Thoracic aorta (tissue), 2 donors: ENCODE measurements around the gene PTP4A2. TPM values are rescaled to one million over a fixed set of nuclear protein-coding genes. Genes with fewer than 3 reads are reported as not detected.

ENCODE experiments used
- ATAC-seq: fragments of 150-250 bp; one replicate; pipeline ENCODE4 v1.8.0; 2017; ENCODE audit warnings: low read depth; ENCODE audit not compliant: insufficient number of reproducible peaks, low FRiP score
- DNase-seq: peaks from one replicate; pipeline ENCODE4 v3.0.0-alpha.2; 2020; ENCODE audit warnings: low spot score
- H3K27ac ChIP-seq, 2 donors: fragments of 200-600 bp; sonication (generic); 1 replicate in 1 of 2; 2 replicates in 1 of 2; pipeline ENCODE4 v1.5.1; 2016; ENCODE audit warnings: mild to moderate bottlenecking in 2 of 2, moderate library complexity in 2 of 2
- H3K27me3 ChIP-seq: fragments of 200-600 bp; sonication (generic); replicated peaks from 2 replicates; pipeline ENCODE4 v1.6.0; 2016; ENCODE audit warnings: mild to moderate bottlenecking; ENCODE audit not compliant: insufficient read depth
- H3K36me3 ChIP-seq: fragments of 200-600 bp; sonication (generic); one replicate; pipeline ENCODE4 v1.5.1; 2016
- H3K4me1 ChIP-seq, 2 donors: fragments of 200-600 bp; sonication (generic); 1 replicate in 1 of 2; 2 replicates in 1 of 2; pipeline versions ENCODE4 v1.5.1 to v1.6.0; 2016; ENCODE audit warnings: low read depth in 2 of 2, mild to moderate bottlenecking in 1 of 2; ENCODE audit not compliant: control insufficient read depth in 1 of 2
- H3K4me3 ChIP-seq: fragments of 200-600 bp; sonication (generic); 2 replicates; pipeline ENCODE4 v1.5.1; 2016; ENCODE audit warnings: mild to moderate bottlenecking
- H3K9me3 ChIP-seq: fragments of 200-600 bp; sonication (generic); 2 replicates; pipeline ENCODE4 v1.5.1; 2016
- CTCF ChIP-seq: fragments of 200-600 bp; sonication (generic); IDR thresholded peaks from one replicate; pipeline ENCODE4 v1.5.1; 2019; ENCODE audit warnings: antibody characterized with exemption
- total RNA-seq, 2 donors: library from RNA; depleted of rRNA; stranded (reverse); fragments of >200 nt; gene quantifications; one replicate each; pipeline versions ENCODE4 v1.1.0 to v1.2.3, GENCODE V29; 2016

PTP4A2 gene
- total RNA-seq, 2 donors from 2014 or later = 104 to 237 TPM

GRCh38 chr1:31913968-31914367 lies 24.2 kb downstream of the PTP4A2 start:
- H3K27me3 ChIP-seq = no peaks in the 10 kb centered on the region
- H3K4me3 ChIP-seq = no peak overlapping the region
- ATAC-seq (no peak), DNase-seq (no peak)
- H3K4me1 ChIP-seq = peaks cover 7 to 10% of the 10 kb centered on the region in 2 donors
- H3K36me3 ChIP-seq = peaks cover 6% of the 10 kb centered on the region
- no peak for TF ChIP-seq CTCF
- H3K9me3 ChIP-seq = no peaks in the 10 kb centered on the region
- no peak overlapping the region for H3K27ac ChIP-seq

DNA sequence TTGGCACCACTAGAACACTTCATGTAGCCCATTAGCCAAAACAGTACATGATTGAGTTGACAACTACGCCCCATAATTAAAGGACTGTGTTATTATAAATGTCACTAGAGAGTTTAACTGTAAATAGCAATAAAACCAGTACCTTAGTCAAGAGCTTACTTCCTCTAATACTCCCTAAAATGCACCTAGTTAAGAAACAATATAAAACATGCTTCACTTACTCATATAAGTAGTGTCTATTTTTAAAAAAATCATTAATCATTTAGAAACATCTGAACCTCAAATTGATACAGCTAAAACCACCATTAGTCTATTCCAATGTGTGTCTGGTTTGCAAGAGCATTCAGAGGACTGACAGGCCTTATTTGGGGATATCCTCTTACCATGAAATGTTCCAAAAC lies 25.3 kb downstream of the PTP4A2 start:
- peaks cover 11% of the 10 kb centered on the region for H3K36me3 ChIP-seq
- DNase-seq (no peak), ATAC-seq (no peak)
- no peak for TF ChIP-seq CTCF
- no peaks in the 10 kb centered on the region for H3K9me3 ChIP-seq
- H3K27me3 ChIP-seq = no peaks in the 10 kb centered on the region
- H3K27ac ChIP-seq = no peak overlapping the region
- H3K4me1 ChIP-seq = peaks cover 7 to 10% of the 10 kb centered on the region in 2 donors
- H3K4me3 ChIP-seq = no peak overlapping the region

DNA sequence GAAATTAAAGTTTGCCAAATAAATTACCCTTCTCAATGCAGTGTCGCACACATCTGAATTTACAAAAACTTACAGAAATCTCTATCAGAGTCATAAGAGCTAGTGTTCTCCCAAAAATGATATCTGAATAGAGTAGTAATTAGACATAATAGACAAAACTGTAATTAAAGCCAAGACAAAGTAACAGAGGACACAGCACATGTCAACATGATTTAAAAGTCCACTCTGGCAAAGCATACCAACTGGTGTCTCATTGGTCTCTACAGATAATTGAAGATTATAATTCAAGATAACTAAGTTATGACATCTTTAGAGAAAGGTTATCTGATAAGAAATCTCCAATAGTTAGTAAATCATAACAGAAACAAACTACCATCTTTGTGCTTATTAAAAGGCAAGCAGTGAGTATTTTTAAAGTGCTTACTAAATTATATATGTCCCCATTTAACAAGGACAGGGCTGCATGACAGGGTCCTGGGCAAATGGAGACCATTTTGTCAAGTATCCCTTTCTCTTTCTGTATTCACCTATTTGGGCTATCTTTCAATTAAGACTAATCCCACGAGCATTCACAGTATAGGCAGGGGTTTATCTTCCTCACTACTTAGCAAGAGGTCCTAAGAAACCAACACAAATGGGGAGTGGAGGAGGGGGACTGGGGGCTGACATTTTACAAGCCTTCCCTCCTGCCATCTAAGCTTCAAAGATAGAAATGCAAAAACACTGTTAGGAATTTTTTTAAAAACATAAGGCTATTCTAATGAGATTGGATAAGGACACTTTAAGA lies 26.0 kb downstream of the PTP4A2 start:
- peaks cover 15% of the 10 kb centered on the region for H3K36me3 ChIP-seq

DNA sequence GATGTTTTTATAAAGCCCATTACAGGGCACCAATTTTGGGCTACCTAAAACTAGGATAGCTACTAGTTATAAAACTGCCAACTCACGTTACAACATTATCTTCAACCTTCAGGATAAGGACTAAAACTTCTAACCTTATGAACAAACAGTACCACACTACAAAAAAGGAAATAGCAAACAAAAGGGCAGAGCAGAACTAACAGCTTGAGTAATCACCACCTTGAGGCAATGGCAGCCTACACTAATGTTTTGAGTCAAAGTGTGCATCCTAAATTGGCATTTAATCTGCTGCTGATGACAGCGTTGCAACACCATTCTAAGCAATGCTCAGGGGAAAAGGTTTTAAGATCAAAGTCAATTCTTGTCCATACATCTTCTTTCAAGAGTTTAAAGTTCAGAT lies 27.2 kb downstream of the PTP4A2 start:
- Histone ChIP-seq H3K27me3 (no peaks in the 10 kb centered on the region), H3K36me3 (peaks cover 19% of the 10 kb centered on the region), H3K27ac (no peak overlapping the region), H3K4me3 (no peak overlapping the region), H3K4me1 (peaks cover 7 to 10% of the 10 kb centered on the region in 2 donors), H3K9me3 (no peaks in the 10 kb centered on the region)
- ATAC-seq (no peak), DNase-seq (no peak)
- no peak for TF ChIP-seq CTCF

More for the DNA sequence above, 26.0 kb downstream of the PTP4A2 start:
- H3K27me3 ChIP-seq = no peaks in the 10 kb centered on the region
- DNase-seq (no peak), ATAC-seq (no peak)
- TF ChIP-seq CTCF = no peak
- H3K4me3 ChIP-seq = no peak overlapping the region
- H3K27ac ChIP-seq = no peak overlapping the region
- H3K9me3 ChIP-seq = no peaks in the 10 kb centered on the region
- H3K4me1 ChIP-seq = peaks cover 7 to 10% of the 10 kb centered on the region in 2 donors

GRCh38 chr1:31909691-31910090 lies 28.5 kb downstream of the PTP4A2 start:
- TF ChIP-seq CTCF = no peak
- ATAC-seq (no peak), DNase-seq (no peak)
- H3K27ac ChIP-seq = no peak overlapping the region
- H3K4me1 ChIP-seq = peaks cover 7 to 10% of the 10 kb centered on the region in 2 donors
- H3K27me3 ChIP-seq = no peaks in the 10 kb centered on the region
- peaks cover 19% of the 10 kb centered on the region for H3K36me3 ChIP-seq
- no peak overlapping the region for H3K4me3 ChIP-seq
- no peaks in the 10 kb centered on the region for H3K9me3 ChIP-seq
